Measurements from ENCODE around the gene SORD. TPM values are rescaled to one million over a fixed set of nuclear protein-coding genes. Genes with fewer than 3 reads are reported as not detected.
"Not testable (repeated sequence)": the region's sequence is repeated elsewhere in the genome, so short reads cannot be mapped to it uniquely, and the experiment has no call there.

Gene SORD
- total RNA-seq, 4 donors from 2014 or later = 6.3 to 39.6 (median 10.6) TPM

- DNase-seq = peak; percentile 61 to 86 (median 79)
- H3K27ac ChIP-seq = peak overlapping the region in 2 of 4 donors; percentile 10 to 41
- not testable (repeated sequence) for H3K27me3 ChIP-seq, H3K4me3 ChIP-seq, H3K36me3 ChIP-seq, H3K9me3 ChIP-seq, H3K4me1 ChIP-seq
- TF ChIP-seq, protein P1, sequence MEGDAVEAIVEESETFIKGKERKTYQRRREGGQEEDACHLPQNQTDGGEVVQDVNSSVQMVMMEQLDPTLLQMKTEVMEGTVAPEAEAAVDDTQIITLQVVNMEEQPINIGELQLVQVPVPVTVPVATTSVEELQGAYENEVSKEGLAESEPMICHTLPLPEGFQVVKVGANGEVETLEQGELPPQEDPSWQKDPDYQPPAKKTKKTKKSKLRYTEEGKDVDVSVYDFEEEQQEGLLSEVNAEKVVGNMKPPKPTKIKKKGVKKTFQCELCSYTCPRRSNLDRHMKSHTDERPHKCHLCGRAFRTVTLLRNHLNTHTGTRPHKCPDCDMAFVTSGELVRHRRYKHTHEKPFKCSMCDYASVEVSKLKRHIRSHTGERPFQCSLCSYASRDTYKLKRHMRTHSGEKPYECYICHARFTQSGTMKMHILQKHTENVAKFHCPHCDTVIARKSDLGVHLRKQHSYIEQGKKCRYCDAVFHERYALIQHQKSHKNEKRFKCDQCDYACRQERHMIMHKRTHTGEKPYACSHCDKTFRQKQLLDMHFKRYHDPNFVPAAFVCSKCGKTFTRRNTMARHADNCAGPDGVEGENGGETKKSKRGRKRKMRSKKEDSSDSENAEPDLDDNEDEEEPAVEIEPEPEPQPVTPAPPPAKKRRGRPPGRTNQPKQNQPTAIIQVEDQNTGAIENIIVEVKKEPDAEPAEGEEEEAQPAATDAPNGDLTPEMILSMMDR (IDR thresholded peaks at IDR 0.05) = peak; percentile 44 to 92 (median 82)
Measured at GRCh38 chr15:45036812-45037781, 14.1 kb downstream of the SORD start.

DNA sequence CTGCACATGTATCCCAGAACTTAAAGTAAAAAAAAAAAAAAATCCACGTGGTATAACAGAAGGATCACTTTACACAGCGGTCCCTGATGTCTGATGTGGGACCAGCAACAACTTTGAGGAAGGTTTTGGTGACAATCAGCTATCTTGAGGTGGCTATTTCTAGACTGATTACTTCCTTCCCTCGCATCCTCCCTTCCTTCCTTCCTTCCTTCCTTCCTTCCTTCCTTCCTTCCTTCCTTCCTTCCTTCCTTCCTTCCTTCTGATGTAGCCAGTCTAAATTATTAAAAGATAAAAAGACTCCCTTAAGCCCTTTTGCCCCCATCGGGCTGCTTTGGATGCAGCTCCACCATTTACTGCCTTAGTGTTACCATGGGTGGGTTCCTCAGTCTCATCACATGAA, 14.9 kb downstream of the SORD start:
- no peak for TF ChIP-seq POLR2A (IDR thresholded peaks at IDR 0.05)
- TF ChIP-seq, protein P1 (IDR thresholded peaks at IDR 0.05) = no peak
- no peak for DNase-seq
- H3K4me1 ChIP-seq = no peaks in the 10 kb centered on the region
- no peak overlapping the region for H3K4me3 ChIP-seq
- H3K9me3 ChIP-seq = no peaks in the 10 kb centered on the region
- H3K36me3 ChIP-seq = no peaks in the 10 kb centered on the region
- no peaks in the 10 kb centered on the region for H3K27me3 ChIP-seq
- no peak overlapping the region for H3K27ac ChIP-seq

- not testable (repeated sequence) for DNase-seq
Measured at GRCh38 chr15:45040396-45040795, 17.4 kb downstream of the SORD start.

DNA sequence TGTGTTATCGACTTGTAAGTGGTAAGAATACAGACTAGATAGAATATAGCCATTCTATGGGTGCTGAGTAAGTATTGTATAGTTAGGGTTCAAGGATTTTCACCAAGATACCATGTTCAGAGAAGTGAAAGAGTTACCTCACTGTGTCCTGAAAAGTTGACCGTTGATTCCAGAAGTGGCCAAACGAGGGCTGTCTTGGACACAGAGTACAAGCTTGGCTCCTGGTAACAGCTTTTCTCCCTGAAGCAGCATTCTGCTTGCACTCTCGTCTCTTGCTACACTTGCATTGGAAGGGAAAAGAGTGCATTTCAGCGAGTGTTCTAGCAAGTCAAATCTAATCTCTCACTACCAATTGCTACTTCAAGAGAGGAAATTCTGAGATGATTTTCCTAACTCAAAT, 18.5 kb downstream of the SORD start:
- DNase-seq, H3K4me3 ChIP-seq, H3K36me3 ChIP-seq: not testable (repeated sequence)

More at GRCh38 chr15:45040396-45040795, 17.4 kb downstream of the SORD start:
- H3K36me3 ChIP-seq, H3K27ac ChIP-seq, H3K4me1 ChIP-seq, H3K4me3 ChIP-seq, H3K27me3 ChIP-seq, H3K9me3 ChIP-seq: not testable (repeated sequence)

DNA sequence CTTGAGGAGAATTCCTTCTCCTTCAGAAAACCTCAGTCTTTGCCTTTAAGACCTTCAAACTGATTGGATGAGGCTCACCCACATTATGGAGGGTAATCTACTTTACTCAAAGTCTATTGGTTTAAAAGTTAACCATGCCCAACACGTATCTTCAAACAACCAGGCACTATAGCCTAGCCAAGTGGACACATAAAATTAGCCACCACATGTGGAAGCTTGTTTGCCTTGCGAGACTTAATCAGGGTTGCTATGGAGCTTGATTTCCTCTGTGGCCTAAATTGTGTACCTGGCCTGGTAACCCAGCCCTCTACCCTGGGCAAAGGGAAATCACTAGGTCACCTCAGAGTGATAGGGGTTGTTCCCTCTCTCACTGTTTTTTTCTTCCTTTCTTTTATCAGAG, 19.9 kb downstream of the SORD start:
- not testable (repeated sequence) for DNase-seq, H3K4me1 ChIP-seq, H3K36me3 ChIP-seq, H3K27me3 ChIP-seq, H3K9me3 ChIP-seq, H3K4me3 ChIP-seq, H3K27ac ChIP-seq

More for the DNA sequence above, 18.5 kb downstream of the SORD start:
- H3K27me3 ChIP-seq, H3K27ac ChIP-seq, H3K4me1 ChIP-seq, H3K9me3 ChIP-seq: not testable (repeated sequence)

DNA sequence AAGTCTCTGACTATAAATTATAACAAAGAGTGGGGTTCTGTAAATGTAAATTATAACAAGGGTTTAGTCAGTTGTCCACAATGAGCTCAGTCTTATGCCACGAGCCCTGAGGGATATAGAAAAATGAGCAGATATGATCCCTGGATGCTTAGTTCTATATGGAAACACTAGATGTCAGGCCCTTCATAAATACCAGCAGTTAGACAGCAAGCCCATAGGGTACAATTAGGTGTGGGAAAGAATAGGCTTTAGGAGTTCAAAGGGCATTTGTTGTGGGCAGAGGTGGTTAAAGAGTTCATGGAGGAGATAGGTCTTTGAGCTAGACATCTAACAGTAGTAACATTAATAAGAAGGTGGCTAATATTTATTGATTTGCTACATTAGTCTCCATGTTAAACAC, 21.3 kb downstream of the SORD start:
- not testable (repeated sequence) for H3K27ac ChIP-seq, H3K4me1 ChIP-seq, H3K27me3 ChIP-seq, DNase-seq, H3K9me3 ChIP-seq, H3K4me3 ChIP-seq, H3K36me3 ChIP-seq

GRCh38 chr15:45048449-45048793, 25.4 kb downstream of the SORD start:
- H3K4me3 ChIP-seq, H3K9me3 ChIP-seq, H3K4me1 ChIP-seq, H3K27me3 ChIP-seq, DNase-seq, H3K36me3 ChIP-seq: not testable (repeated sequence)
- H3K27ac ChIP-seq = peak overlapping the region in 2 of 4 donors; percentile 69 to 72

GRCh38 chr15:45048794-45049631, 26.0 kb downstream of the SORD start:
- peak in 2 of 3 donors; percentile 64 to 69 for DNase-seq
- TF ChIP-seq POLR2A (IDR thresholded peaks at IDR 0.05) = no peak
- TF ChIP-seq, protein P1 (IDR thresholded peaks at IDR 0.05) = no peak
- Histone ChIP-seq H3K27ac (peak overlapping the region in 3 of 4 donors; percentile 30 to 72 (median 69)), H3K36me3 (no peaks in the 10 kb centered on the region), H3K4me1 (no peaks in the 10 kb centered on the region), H3K27me3 (no peaks in the 10 kb centered on the region), H3K4me3 (no peak overlapping the region), H3K9me3 (no peaks in the 10 kb centered on the region)
